DMS53 (cell line): ENCODE results near the gene IFNGR1.
"Not testable (repeated sequence)": the region's sequence is repeated elsewhere in the genome, so short reads cannot be mapped to it uniquely, and the experiment has no call there.

ENCODE experiments used
- DNase-seq: peaks from one replicate; lab custom pipeline; 2025; lab: John Stamatoyannopoulos, UW

The IFNGR1 gene

DNA sequence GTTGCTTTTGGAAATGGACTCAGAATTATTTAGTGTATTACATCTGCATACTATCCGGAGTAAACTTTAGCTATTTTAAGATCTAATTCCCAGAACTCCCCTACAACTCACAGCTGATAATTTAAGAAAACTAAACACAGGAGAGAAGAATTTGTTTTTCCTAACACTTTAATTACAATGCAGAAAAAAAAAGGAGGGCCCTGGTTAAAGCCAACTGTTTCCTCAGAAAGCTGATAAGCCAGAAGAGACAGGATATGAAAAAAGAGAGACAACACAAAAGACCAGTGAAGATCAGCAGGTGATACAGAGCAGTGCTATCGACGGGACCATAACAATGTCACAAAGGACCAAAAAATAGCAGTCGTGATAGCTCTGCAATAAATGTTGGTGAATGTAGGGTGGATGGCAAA is 5.8 kb downstream of the IFNGR1 start:
- no peak for DNase-seq

GRCh38 chr6:137211910-137212309 is 7.3 kb downstream of the IFNGR1 start:
- DNase-seq: no peak

DNA sequence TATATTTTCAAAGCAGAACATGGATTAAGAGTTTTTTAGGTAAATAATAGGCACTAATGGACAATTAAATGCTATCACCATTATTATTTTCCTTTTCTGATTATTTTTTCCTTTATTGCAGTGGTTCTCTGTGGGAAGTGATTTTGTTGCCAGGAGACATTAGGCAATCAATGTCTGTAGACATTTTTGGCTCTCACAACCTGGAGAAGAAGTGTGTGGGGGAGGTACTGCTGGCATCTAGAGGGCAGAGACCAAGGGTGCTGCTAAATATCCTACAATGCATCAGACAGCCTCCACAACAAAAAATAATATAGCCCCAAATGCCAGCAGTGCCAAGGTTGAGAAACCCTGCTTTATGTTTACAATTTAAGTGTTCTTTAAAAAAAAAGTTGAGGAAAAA is 8.3 kb downstream of the IFNGR1 start:
- DNase-seq: no peak

DNA sequence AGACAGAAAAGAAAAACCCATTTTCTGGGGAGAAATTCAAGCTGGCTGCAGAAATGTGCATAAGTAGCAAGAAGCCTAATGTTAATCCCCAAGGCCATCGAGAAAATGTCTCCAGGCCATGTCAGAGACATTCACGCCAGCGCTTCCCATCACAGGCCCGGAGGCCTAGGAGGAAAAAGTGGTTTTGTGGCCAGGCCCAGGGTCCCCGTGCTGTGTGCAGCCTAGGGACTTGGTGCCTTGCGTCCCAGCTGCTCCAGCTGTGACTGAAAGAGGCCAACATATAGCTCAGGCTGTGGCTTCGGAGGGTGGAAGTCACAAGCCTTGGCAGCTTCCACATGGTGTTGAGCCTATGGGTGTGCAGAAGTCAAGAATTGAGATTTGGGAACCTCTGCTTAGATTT is 10.9 kb downstream of the IFNGR1 start:
- DNase-seq: no peak

DNA sequence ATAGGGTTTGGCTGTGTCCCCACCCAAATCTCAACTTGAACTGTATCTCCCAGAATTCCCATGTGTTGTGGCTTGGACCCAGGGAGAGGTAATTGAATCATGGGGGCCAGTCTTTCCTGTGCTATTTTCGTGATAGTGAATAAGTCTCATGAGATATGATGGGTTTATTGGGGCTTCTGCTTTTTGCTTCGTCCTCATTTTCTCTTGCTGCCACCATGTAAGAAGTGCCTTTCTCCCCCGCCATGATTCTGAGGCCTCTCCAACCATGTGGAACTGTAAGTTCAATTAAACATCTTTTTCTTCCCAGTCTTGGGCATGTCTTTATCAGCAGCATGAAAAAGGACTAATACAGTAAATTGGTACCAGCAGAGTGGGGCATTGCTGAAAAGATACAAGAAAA is 11.7 kb downstream of the IFNGR1 start:
- not testable (repeated sequence) for DNase-seq

GRCh38 chr6:137206577-137206976 is 12.6 kb downstream of the IFNGR1 start:
- no peak for DNase-seq

GRCh38 chr6:137203256-137203655 is 15.9 kb downstream of the IFNGR1 start:
- no peak for DNase-seq

DNA sequence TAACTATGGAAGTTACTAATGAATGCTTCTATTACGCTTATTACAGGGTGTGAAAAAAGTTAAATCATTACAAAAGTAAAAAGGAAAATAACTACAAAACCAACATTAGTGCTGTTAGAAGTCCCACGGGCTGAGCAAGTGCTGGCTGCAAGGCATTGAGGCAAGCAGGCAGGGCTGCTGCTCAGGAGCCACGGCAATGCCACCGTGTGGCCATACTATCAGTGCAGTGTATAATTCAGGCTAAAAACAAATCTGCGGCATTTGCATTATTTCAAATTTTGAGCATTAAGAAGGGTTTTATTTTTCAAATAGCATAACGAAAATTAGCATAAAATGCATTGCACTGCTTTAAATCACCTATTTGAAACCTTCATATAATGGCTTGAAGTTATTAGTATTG is 17.1 kb downstream of the IFNGR1 start:
- no peak for DNase-seq

- no peak for DNase-seq
Observed at GRCh38 chr6:137201006-137201405, 18.2 kb downstream of the IFNGR1 start.

DNA sequence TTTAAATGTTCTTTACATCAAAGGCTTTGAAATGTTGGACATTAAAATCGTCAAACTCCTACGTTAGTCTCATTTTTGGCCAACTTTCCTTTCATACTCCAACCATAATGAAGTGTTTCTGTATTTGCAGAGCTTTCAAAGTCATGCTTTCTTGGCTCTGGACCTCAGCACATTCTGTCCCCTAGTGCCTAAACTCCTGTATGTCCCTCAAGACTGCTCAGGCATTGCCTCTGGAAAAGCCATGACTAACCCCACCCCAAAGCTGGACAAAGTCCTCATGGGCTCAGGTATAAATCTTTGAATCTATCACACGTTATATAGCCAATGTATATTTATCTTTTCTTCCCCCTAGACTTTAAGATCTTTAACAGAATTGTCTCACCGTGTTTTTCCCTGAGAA is 18.9 kb downstream of the IFNGR1 start:
- DNase-seq: no peak

GRCh38 chr6:137197684-137198645 is 21.2 kb downstream of the IFNGR1 start:
- no peak for DNase-seq

- DNase-seq: no peak
Observed at GRCh38 chr6:137193256-137194070, 25.7 kb downstream of the IFNGR1 start.

GRCh38 chr6:137192821-137193220 is 26.4 kb downstream of the IFNGR1 start:
- DNase-seq: no peak

DNA sequence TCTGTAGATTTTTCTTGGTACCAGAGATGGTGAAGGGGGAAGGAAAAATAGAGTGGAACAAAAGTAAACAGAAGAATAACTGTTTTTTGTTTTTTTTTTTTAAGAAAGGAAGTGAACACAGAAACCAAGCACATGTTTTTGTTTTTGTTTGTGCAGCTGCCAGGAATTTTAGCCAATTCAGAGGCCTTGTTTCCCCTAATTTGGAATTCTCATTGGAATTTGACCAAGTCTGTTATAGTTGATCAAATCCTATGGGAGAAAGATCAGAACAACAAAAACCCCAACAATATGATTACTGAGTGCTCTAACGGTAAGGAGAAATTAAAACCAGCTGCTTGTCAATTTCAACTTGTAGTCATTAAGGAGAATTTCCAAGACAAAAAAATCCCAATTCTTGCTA is 27.5 kb downstream of the IFNGR1 start:
- DNase-seq: no peak

GRCh38 chr6:137191236-137191635 is 27.9 kb downstream of the IFNGR1 start:
- no peak for DNase-seq

DNA sequence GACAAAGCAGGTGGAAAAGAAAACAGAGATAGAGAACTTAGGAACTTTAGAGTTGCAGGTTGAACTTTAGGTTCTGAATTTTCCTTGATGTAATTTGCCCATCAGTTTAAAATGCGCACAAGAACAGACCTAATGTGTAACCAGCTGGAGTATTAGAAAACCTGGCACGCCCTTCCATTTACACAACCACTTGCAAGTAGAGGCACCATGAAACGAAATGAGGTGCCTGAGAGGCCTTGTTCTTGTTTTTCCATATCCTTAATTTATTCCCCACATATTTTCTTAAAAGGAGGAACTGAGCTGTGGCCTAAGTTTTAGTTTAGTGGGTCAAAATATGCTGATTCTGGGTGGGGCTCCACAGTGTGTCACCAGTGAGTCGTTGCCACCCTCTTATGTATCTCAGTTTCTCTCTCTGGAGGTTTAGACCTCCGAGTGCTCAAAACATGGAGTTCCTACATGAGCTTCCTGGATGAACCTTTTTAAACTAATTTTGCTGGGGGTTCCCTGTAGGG is 28.5 kb downstream of the IFNGR1 start:
- DNase-seq: no peak

DNA sequence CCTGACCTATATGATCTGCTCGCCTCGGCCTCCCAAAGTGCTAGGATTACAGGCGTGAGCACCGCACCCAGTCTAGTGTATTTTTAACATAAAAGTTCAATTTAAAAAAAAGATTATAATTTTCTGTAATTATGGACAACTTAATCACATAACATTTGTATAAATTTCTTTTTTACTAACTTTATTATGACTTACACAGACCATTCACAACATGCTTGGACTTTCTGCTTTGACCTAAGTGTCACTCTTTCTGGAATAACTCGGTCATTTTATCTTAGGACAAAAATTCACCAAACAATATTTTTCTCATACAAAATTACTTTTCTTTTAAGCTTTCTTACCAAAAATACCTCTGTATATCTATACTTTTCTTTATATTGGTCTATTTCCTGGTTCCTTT is 30.3 kb downstream of the IFNGR1 start:
- DNase-seq: peak; percentile 50

DNA sequence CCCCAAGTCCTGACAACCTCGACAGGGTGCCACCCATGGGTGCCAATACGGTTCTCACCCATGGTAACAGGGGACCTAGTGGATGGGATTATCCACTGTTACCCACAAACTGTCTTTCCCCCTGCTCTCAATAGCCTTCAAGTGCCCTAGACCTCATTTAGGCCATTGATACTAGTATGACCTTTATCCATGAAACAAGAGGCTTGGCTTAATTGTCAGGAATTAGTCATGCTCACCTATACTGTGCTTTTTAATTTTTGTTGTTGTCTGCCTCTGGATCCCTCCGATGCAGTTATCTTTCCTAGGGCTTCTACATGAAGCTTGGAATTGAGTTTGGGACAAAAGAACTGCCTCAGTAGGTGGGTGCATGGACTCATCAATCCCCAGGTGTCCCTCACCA is 33.9 kb downstream of the IFNGR1 start:
- no peak for DNase-seq

- DNase-seq: no peak
Observed at GRCh38 chr6:137182654-137183073, 36.5 kb downstream of the IFNGR1 start.

GRCh38 chr6:137181891-137182653 is 37.1 kb downstream of the IFNGR1 start:
- DNase-seq: peak; percentile 17

- no peak for DNase-seq
Observed at GRCh38 chr6:137177611-137178010, 41.6 kb downstream of the IFNGR1 start.

DNA sequence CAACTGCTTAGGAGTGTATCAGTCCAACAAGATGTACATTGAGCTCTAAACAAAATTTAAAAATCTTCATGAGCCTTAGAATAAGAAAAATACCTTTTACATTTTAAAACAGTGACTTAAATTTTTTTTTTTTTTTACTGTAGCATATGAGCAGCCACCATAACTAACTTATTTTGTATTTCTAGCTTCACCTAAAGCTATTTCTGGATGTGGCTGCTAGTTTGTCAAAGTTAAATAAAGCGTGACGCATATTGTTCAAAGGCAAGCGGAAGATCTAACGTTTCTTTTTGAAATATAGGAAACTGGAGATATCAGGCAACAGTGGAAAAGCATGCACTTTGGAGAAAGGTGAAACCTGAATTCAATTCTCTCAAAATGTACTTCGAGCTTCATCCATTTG is 42.5 kb downstream of the IFNGR1 start:
- DNase-seq: no peak
